Ovary (tissue), 9 donors: ENCODE data around the gene IARS1. TPM values are rescaled to one million over a fixed set of nuclear protein-coding genes. Genes with fewer than 3 reads are reported as not detected.

Experiments used
- DNase-seq, 5 donors: peaks; one replicate each; pipeline ENCODE4 v3.0.0-alpha.2; 2019 to 2020
- H3K27ac ChIP-seq, 2 donors: fragments of 200-600 bp; one replicate each; pipeline versions ENCODE4 v1.5.1 to v1.8.0; 2019 to 2022
- H3K27me3 ChIP-seq: fragments of 200-600 bp; one replicate; pipeline ENCODE4 v1.8.0; 2022
- H3K36me3 ChIP-seq: fragments of 200-600 bp; sonication (generic); one replicate; pipeline ENCODE4 v1.5.1; 2019
- H3K4me1 ChIP-seq: one replicate; pipeline ENCODE4 v1.8.1; 2013; ENCODE audit warnings: mild to moderate bottlenecking, moderate library complexity; ENCODE audit not compliant: insufficient read depth
- H3K4me3 ChIP-seq: fragments of 200-600 bp; sonication (generic); one replicate; pipeline ENCODE4 v1.5.1; 2017
- H3K9me3 ChIP-seq, 2 donors: fragments of 200-600 bp in 1 of 2; sonication (generic) in 1 of 2; one replicate each; pipeline versions ENCODE4 v1.5.1 to v1.8.1; 2013 to 2019; ENCODE audit warnings: mild to moderate bottlenecking in 1 of 2, moderate library complexity in 1 of 2
- CTCF ChIP-seq, 3 donors: fragments of 450-650 bp in 2 of 3; fragments of 200-600 bp in 1 of 3; IDR thresholded peaks; one replicate each; pipeline versions ENCODE4 v1.5.1 to v1.8.0; 2016 to 2022; ENCODE audit warnings: antibody characterized with exemption in 3 of 3, mild to moderate bottlenecking in 1 of 3
- EP300 ChIP-seq: sonication (generic); formaldehyde crosslinking; IDR thresholded peaks from one replicate; pipeline ENCODE4 v1.6.1; 2017; ENCODE audit warnings: antibody characterized with exemption
- POLR2A ChIP-seq: fragments of 450-650 bp; IDR thresholded peaks from one replicate; pipeline ENCODE4 v1.6.1; 2017; ENCODE audit warnings: antibody characterized with exemption, mild to moderate bottlenecking, moderate library complexity
- WGBS, 3 donors: extraction: QIAGEN DNeasy Blood & Tissue Kit in 1 of 3; methylation state at CpG; one replicate each; pipeline versions ENCODE4 v1.1.5 to v1.1.7; 2013 to 2017; 5-methylcytosine and 5-hydroxymethylcytosine counted together
- intact Hi-C, 4 donors: fragments of 100-400 bp; cut with DNase I; formaldehyde crosslinking; loops; one replicate each; pipeline versions ENCODE4 v1.11.0 to v1.15.1; 2022 to 2023
- polyA plus RNA-seq, 2 donors: library from polyadenylated mRNA; stranded (reverse); fragments of 200-250 nt in 1 of 2; fragments of 350-450 nt in 1 of 2; fragmentation: Illumina TruSeq in 1 of 2; extraction: RNeasy Lipid Tissue Mini Kit (QIAGEN cat#74804) in 1 of 2; gene quantifications; one replicate each; pipeline ENCODE4 v1.2.3, GENCODE V29; 2013 to 2014
- total RNA-seq, 7 donors: library from RNA; depleted of rRNA in 2 of 7; stranded (reverse); fragments of >200 nt in 2 of 7; fragmentation: NEBNext Ultra II Directional in 3 of 7; extraction: Animal tissue kit (Norgen Biotek cat#: 25700) in 3 of 7; gene quantifications; one replicate each; pipeline versions ENCODE4 v1.1.0 to v1.2.4, GENCODE V29; 2016 to 2023
- donor health status: DM: no; HTN: no; CAD: no; lungs with moderate emphysema.
- donor health status: DM: no; HTN: no; CAD: no.
- donor health status: Bipolar disorder and iron deficiency.
- donor health status: DM: yes; HTN: yes; CAD: no.
- donor health status: DM: no; HTN: no; CAD: no.
- donor health status: DM: yes; HTN: yes; CAD: no.

The IARS1 gene
- total and polyA plus RNA-seq, 9 donors: 16.0 to 281 (median 60.2) TPM

- H3K27me3 ChIP-seq: no peaks in the 10 kb centered on the region
- WGBS, 3 donors: 0 to 1% (median 0%) methylated on average over 39 to 55 of the region's 55 CpGs
- H3K36me3 ChIP-seq: no peaks in the 10 kb centered on the region
- H3K27ac ChIP-seq: peak within 1 kb of the TSS; percentile 88 to 93
- DNase-seq: peak; percentile 80 to 85 (median 81)
- TF ChIP-seq CTCF (IDR thresholded peaks at IDR 0.05) (peak in 1 of 3 donors; percentile 23), POLR2A (no peak), EP300 (peak; percentile 51)
- H3K4me1 ChIP-seq: peaks cover 3% of the 10 kb centered on the region
- H3K4me3 ChIP-seq: peak within 1 kb of the TSS; percentile 55
- intact Hi-C loops: loop anchor here in 1 of 4 donors (2.0 kb wide), 1 partner anchor 33 kb away; the partner anchor contains the start of gene IARS1
- no peaks in the 10 kb centered on the region for H3K9me3 ChIP-seq
These were observed 31.9 kb upstream of the IARS1 start, which contains the start of the genes CENPP and NOL8 for GRCh38 chr9:92325269-92325990. Gene CENPP, plus strand, starts transcription at chr9:92325953. Gene NOL8, minus strand, starts transcription at chr9:92325350. Its CDS starts 1,189 bp downstream, at chr9:92324161.

- intact Hi-C loops: loop anchor here in 1 of 4 donors (2.0 kb wide), 1 partner anchor 32 kb away; the partner anchor contains the start of gene IARS1
- 0 to 1% (median 0%) methylated on average over 12 of the region's 12 CpGs for WGBS, 3 donors
- Histone ChIP-seq H3K27ac (peak overlapping the region; percentile 88 to 93), H3K4me1 (peaks cover 3% of the 10 kb centered on the region), H3K36me3 (no peaks in the 10 kb centered on the region), H3K4me3 (peak overlapping the region; percentile 55), H3K9me3 (no peaks in the 10 kb centered on the region), H3K27me3 (no peaks in the 10 kb centered on the region)
- peak in 2 of 5 donors; percentile 70 to 73 for DNase-seq
- TF ChIP-seq CTCF (IDR thresholded peaks at IDR 0.05): no peak
- TF ChIP-seq POLR2A: no peak
- no peak for TF ChIP-seq EP300
These were observed 31.4 kb upstream of the IARS1 start for GRCh38 chr9:92324889-92325268.

GRCh38 chr9:92324431-92324830 is 30.9 kb upstream of the IARS1 start:
- Histone ChIP-seq H3K36me3 (no peaks in the 10 kb centered on the region), H3K9me3 (no peaks in the 10 kb centered on the region), H3K27ac (no peak overlapping the region), H3K4me3 (peak overlapping the region; percentile 55), H3K27me3 (no peaks in the 10 kb centered on the region), H3K4me1 (peaks cover 3% of the 10 kb centered on the region)
- intact Hi-C loops: loop anchor here in 1 of 4 donors (2.0 kb wide), 1 partner anchor 32 kb away; the partner anchor contains the start of gene IARS1
- DNase-seq: no peak
- WGBS, 3 donors: 13 to 25% (median 19%) methylated on average over 2 of the region's 2 CpGs
- TF ChIP-seq CTCF (IDR thresholded peaks at IDR 0.05): no peak
- TF ChIP-seq EP300: no peak
- no peak for TF ChIP-seq POLR2A

- Histone ChIP-seq H3K36me3 (no peaks in the 10 kb centered on the region), H3K4me3 (no peak overlapping the region), H3K4me1 (peaks cover 1% of the 10 kb centered on the region), H3K27ac (no peak overlapping the region), H3K27me3 (no peaks in the 10 kb centered on the region), H3K9me3 (no peaks in the 10 kb centered on the region)
- WGBS, 3 donors: 87 to 91% (median 89%) methylated on average over 5 of the region's 5 CpGs
- TF ChIP-seq CTCF (IDR thresholded peaks at IDR 0.05) (no peak), POLR2A (no peak), EP300 (no peak)
- DNase-seq: no peak
- intact Hi-C loops: no loop called here
These were observed 22.0 kb upstream of the IARS1 start for GRCh38 chr9:92315456-92315855.
